ENCODE data around the gene SNTA1.

SNTA1 gene

GRCh38 chr20:33477386-33478234 lies 34.0 kb upstream of the SNTA1 start:
- H3K27me3 ChIP-seq (ENCODE audit: insufficient read depth, poor library complexity, severe bottlenecking) = no peaks in the 10 kb centered on the region
- DNase-seq (ENCODE audit: low read depth in 1 of 2, low spot score in 1 of 2) = no peak
- no peak for TF ChIP-seq GABPA (IDR thresholded peaks at IDR 0.05; ENCODE audit: low read depth)
- no peak for TF ChIP-seq SPI1 (IDR thresholded peaks at IDR 0.05; ENCODE audit: borderline replicate concordance, low read depth)
- TF ChIP-seq CTCF (IDR thresholded peaks at IDR 0.05; ENCODE audit: insufficient read depth, low read length) = no peak
- TF ChIP-seq POLR2AphosphoS5 (IDR thresholded peaks at IDR 0.05; ENCODE audit: low read depth) = no peak
- TF ChIP-seq REST (IDR thresholded peaks at IDR 0.05; ENCODE audit: insufficient replicate concordance, low read depth) = no peak

GRCh38 chr20:33475381-33476152 lies 32.0 kb upstream of the SNTA1 start:
- TF ChIP-seq GABPA (IDR thresholded peaks at IDR 0.05; ENCODE audit: low read depth) (no peak), POLR2AphosphoS5 (IDR thresholded peaks at IDR 0.05; ENCODE audit: low read depth) (no peak), SPI1 (IDR thresholded peaks at IDR 0.05; ENCODE audit: borderline replicate concordance, low read depth) (no peak), REST (IDR thresholded peaks at IDR 0.05; ENCODE audit: insufficient replicate concordance, low read depth) (no peak), CTCF (IDR thresholded peaks at IDR 0.05; ENCODE audit: insufficient read depth, low read length) (no peak)
- no peak overlapping the region for H3K4me3 ChIP-seq (replicated peaks; ENCODE audit: insufficient read depth, low read length)
- H3K27me3 ChIP-seq (ENCODE audit: insufficient read depth, poor library complexity, severe bottlenecking) = no peaks in the 10 kb centered on the region
- DNase-seq (ENCODE audit: low read depth in 1 of 2, low spot score in 1 of 2) = no peak
- no peak overlapping the region for H3K27ac ChIP-seq (replicated peaks)

More at GRCh38 chr20:33477386-33478234, 34.0 kb upstream of the SNTA1 start:
- H3K4me3 ChIP-seq (replicated peaks; ENCODE audit: insufficient read depth, low read length) = no peak overlapping the region
- H3K27ac ChIP-seq (replicated peaks) = no peak overlapping the region

- Histone ChIP-seq H3K4me3 (replicated peaks; ENCODE audit: insufficient read depth, low read length) (no peak overlapping the region), H3K27me3 (ENCODE audit: insufficient read depth, poor library complexity, severe bottlenecking) (no peaks in the 10 kb centered on the region), H3K27ac (replicated peaks) (no peak overlapping the region)
- DNase-seq (ENCODE audit: low read depth in 1 of 2, low spot score in 1 of 2) = no peak
- TF ChIP-seq GABPA (IDR thresholded peaks at IDR 0.05; ENCODE audit: low read depth) = no peak
- TF ChIP-seq REST (IDR thresholded peaks at IDR 0.05; ENCODE audit: insufficient replicate concordance, low read depth) = no peak
- no peak for TF ChIP-seq CTCF (IDR thresholded peaks at IDR 0.05; ENCODE audit: insufficient read depth, low read length)
- TF ChIP-seq SPI1 (IDR thresholded peaks at IDR 0.05; ENCODE audit: borderline replicate concordance, low read depth) = no peak
- TF ChIP-seq POLR2AphosphoS5 (IDR thresholded peaks at IDR 0.05; ENCODE audit: low read depth) = no peak
Observed at GRCh38 chr20:33474963-33475362, 31.4 kb upstream of the SNTA1 start.

Data from HL-60 (cell line).